Loucy (cell line): ENCODE data around the gene ZMYM3.

Experiments
- H2AFZ ChIP-seq: fragments of 200-600 bp; sonication (generic); 2 replicates; pipeline ENCODE4 v1.6.0; 2016; ENCODE audit warnings: antibody characterized with exemption, mild to moderate bottlenecking, low read length, moderate library complexity
- H3F3A ChIP-seq: fragments of 200-600 bp; 2 replicates; pipeline ENCODE4 v1.6.0; 2016; ENCODE audit warnings: antibody characterized with exemption, low read depth, mild to moderate bottlenecking
- H3K27me3 ChIP-seq: fragments of 200-600 bp; sonication (generic); 2 replicates; pipeline ENCODE4 v1.6.1; 2014; ENCODE audit warnings: low read length, mild to moderate bottlenecking; ENCODE audit not compliant: insufficient read depth, poor library complexity, severe bottlenecking
- H3K36me3 ChIP-seq: fragments of 200-600 bp; sonication (generic); 2 replicates; pipeline ENCODE4 v1.6.1; 2016; ENCODE audit warnings: low read length; ENCODE audit not compliant: insufficient read depth
- H3K4me1 ChIP-seq: fragments of 200-600 bp; sonication (generic); 2 replicates; pipeline ENCODE4 v1.5.1; 2014; ENCODE audit warnings: low read length, mild to moderate bottlenecking; ENCODE audit not compliant: insufficient read depth, poor library complexity, severe bottlenecking
- H3K4me2 ChIP-seq: fragments of 200-600 bp; sonication (generic); 2 replicates; pipeline ENCODE4 v1.6.0; 2014; ENCODE audit warnings: antibody characterized with exemption, low read length, low read depth, mild to moderate bottlenecking; ENCODE audit not compliant: poor library complexity, severe bottlenecking
- H3K4me3 ChIP-seq: fragments of 200-600 bp; sonication (generic); 2 replicates; pipeline ENCODE4 v1.5.1; 2014; ENCODE audit warnings: low read length, mild to moderate bottlenecking, mixed read lengths; ENCODE audit not compliant: poor library complexity, severe bottlenecking
- H3K79me2 ChIP-seq: fragments of 200-600 bp; sonication (generic); 2 replicates; pipeline ENCODE4 v1.6.1; 2014; ENCODE audit warnings: low read length; ENCODE audit not compliant: insufficient read depth
- H3K9ac ChIP-seq: fragments of 200-600 bp; sonication (generic); 2 replicates; pipeline ENCODE4 v1.6.0; 2014; ENCODE audit warnings: mild to moderate bottlenecking, low read depth, low read length, moderate library complexity; ENCODE audit not compliant: poor library complexity, severe bottlenecking
- H3K9me2 ChIP-seq: fragments of 200-600 bp; sonication (generic); replicated peaks from 2 replicates; pipeline ENCODE4 v1.6.1; 2016; ENCODE audit warnings: low read depth, low read length, mixed read lengths
- H3K9me3 ChIP-seq: fragments of 200-600 bp; sonication (generic); 2 replicates; pipeline ENCODE4 v1.6.1; 2014; ENCODE audit warnings: mild to moderate bottlenecking, antibody characterized with exemption, low read length, low read depth; ENCODE audit not compliant: insufficient read depth
- H4K20me1 ChIP-seq: fragments of 200-600 bp; sonication (generic); 2 replicates; pipeline ENCODE4 v1.6.0; 2014; ENCODE audit warnings: antibody characterized with exemption, low read length, mild to moderate bottlenecking; ENCODE audit not compliant: insufficient read depth, poor library complexity, severe bottlenecking
- EZH2phosphoT487 ChIP-seq: fragments of 200-600 bp; IDR thresholded peaks from 2 replicates; pipeline ENCODE4 v1.6.1; 2018; ENCODE audit warnings: antibody characterized with exemption, mild to moderate bottlenecking, moderate library complexity, borderline replicate concordance
- TF ChIP-seq, protein P1 (sequence below): fragments of 200-600 bp; sonication (generic); conservative IDR thresholded peaks from 2 replicates; pipeline ENCODE4 v1.5.1; 2014; ENCODE audit warnings: mild to moderate bottlenecking, antibody characterized with exemption, low read length

Gene ZMYM3

DNA sequence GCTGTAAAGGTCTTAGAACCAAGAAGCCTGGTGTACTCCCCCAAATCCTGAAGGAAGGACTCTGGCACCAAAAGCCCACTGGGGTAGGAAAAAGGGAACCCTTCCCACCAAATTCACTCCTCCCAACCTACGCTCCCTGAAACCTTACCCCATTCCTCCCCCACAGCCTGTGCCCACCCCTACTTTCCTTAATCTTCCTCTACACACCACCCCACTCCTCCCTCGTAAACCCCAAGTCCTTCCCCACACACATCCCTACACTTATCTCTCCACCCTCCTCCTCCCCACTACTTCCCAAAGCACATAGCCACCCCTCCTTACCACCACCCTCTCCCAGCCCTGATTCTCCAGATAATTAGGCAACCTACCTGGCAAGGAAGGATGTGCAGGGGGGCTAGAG, 1.7 kb downstream of the ZMYM3 start:
- peaks cover 42% of the 10 kb centered on the region for H3K79me2 ChIP-seq
- H3K4me2 ChIP-seq = peak overlapping the region; percentile 98
- peaks cover 21% of the 10 kb centered on the region for H3K4me1 ChIP-seq
- peak overlapping the region; percentile 99 for H3K9ac ChIP-seq
- H2AFZ ChIP-seq = no peak overlapping the region
- H4K20me1 ChIP-seq = peaks cover 16% of the 10 kb centered on the region
- no peaks in the 10 kb centered on the region for H3K9me3 ChIP-seq
- TF ChIP-seq, protein P1, sequence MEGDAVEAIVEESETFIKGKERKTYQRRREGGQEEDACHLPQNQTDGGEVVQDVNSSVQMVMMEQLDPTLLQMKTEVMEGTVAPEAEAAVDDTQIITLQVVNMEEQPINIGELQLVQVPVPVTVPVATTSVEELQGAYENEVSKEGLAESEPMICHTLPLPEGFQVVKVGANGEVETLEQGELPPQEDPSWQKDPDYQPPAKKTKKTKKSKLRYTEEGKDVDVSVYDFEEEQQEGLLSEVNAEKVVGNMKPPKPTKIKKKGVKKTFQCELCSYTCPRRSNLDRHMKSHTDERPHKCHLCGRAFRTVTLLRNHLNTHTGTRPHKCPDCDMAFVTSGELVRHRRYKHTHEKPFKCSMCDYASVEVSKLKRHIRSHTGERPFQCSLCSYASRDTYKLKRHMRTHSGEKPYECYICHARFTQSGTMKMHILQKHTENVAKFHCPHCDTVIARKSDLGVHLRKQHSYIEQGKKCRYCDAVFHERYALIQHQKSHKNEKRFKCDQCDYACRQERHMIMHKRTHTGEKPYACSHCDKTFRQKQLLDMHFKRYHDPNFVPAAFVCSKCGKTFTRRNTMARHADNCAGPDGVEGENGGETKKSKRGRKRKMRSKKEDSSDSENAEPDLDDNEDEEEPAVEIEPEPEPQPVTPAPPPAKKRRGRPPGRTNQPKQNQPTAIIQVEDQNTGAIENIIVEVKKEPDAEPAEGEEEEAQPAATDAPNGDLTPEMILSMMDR = no peak
- TF ChIP-seq EZH2phosphoT487 = no peak
- H3K36me3 ChIP-seq = peaks cover 26% of the 10 kb centered on the region; the same call in 1 of the 2 replicates
- H3K4me3 ChIP-seq = peak overlapping the region; percentile 91
- H3F3A ChIP-seq = no peaks in the 10 kb centered on the region
- H3K9me2 ChIP-seq = no peaks in the 10 kb centered on the region
- H3K27me3 ChIP-seq = no peaks in the 10 kb centered on the region

DNA sequence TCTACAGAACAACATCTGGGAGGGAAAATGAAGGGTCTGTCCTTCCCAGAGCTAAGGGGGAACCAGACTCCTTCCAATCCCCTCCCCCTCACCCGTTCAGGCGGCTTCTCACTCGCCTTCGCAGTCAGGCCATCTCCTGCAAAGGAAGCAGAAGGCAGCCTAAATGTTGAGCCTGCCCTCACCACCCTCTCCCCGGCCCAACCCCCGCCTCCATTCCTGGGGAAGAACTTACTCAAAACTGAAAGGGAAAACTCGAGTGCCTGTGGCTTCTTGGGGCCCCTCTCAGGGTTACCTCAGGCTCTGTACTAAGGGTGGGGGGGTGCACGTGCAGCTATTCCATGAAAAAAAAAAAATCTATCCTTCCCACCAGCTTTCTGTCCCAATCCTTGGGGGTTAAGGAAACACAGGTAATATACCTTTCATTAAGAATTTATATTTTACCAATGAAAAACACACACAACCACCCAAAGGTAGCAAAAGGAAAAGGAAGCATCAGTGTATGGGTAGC, 2.4 kb downstream of the ZMYM3 start:
- H3K4me2 ChIP-seq = peak overlapping the region; percentile 98

DNA sequence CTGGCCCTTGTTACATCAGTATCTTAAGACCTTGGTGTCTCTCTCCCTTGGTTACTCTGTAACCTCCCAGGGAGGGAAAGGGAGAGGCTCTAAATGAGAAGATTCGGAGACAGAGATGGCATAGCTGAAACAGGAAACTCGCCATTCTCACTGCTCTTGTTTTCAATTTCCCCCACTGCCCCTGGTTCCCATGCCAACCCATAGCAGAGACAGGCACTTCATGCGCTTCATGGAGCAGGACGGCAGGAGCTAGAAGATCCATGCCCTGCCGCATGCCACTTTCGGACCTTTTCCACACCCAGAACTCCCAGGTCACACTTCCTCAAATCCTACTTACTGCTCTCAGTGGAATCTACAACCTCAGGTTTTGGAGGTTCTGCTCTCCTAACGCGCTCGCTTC, 3.1 kb downstream of the ZMYM3 start:
- H3K9me2 ChIP-seq = no peaks in the 10 kb centered on the region
- H3K4me1 ChIP-seq = peaks cover 16% of the 10 kb centered on the region
- no peak overlapping the region for H3K9ac ChIP-seq
- H4K20me1 ChIP-seq = peaks cover 16% of the 10 kb centered on the region
- H3F3A ChIP-seq = no peaks in the 10 kb centered on the region
- H3K4me2 ChIP-seq = peak overlapping the region; percentile 98
- H3K4me3 ChIP-seq = no peak overlapping the region
- no peaks in the 10 kb centered on the region for H3K27me3 ChIP-seq
- peaks cover 42% of the 10 kb centered on the region for H3K79me2 ChIP-seq
- no peak overlapping the region for H2AFZ ChIP-seq
- H3K9me3 ChIP-seq = no peaks in the 10 kb centered on the region
- H3K36me3 ChIP-seq = peaks cover 39% of the 10 kb centered on the region; the same call in 1 of the 2 replicates
- no peak for TF ChIP-seq EZH2phosphoT487
- TF ChIP-seq, protein P1 = no peak

More for the DNA sequence above, 2.4 kb downstream of the ZMYM3 start:
- no peaks in the 10 kb centered on the region for H3K9me3 ChIP-seq
- H3K27me3 ChIP-seq = no peaks in the 10 kb centered on the region
- peaks cover 16% of the 10 kb centered on the region for H4K20me1 ChIP-seq
- H2AFZ ChIP-seq = no peak overlapping the region
- H3K9me2 ChIP-seq = no peaks in the 10 kb centered on the region
- peak overlapping the region; percentile 91 for H3K4me3 ChIP-seq
- TF ChIP-seq, protein P1 = no peak
- no peak for TF ChIP-seq EZH2phosphoT487
- H3K79me2 ChIP-seq = peaks cover 42% of the 10 kb centered on the region
- H3K9ac ChIP-seq = peak overlapping the region; percentile 99
- H3F3A ChIP-seq = no peaks in the 10 kb centered on the region
- H3K36me3 ChIP-seq = peaks cover 33% of the 10 kb centered on the region; the same call in 1 of the 2 replicates
- H3K4me1 ChIP-seq = peaks cover 21% of the 10 kb centered on the region
